Kidney epithelial cell (primary cell): ENCODE measurements around the gene SNX25. TPM values are rescaled to one million over a fixed set of nuclear protein-coding genes. Genes with fewer than 3 reads are reported as not detected.
"Not testable (repeated sequence)": the region's sequence is repeated elsewhere in the genome, so short reads cannot be mapped to it uniquely, and the experiment has no call there.

Experiments
- DNase-seq: peaks from one replicate; pipeline ENCODE4 v3.0.0-alpha.2; 2010; ENCODE audit warnings: low read depth
- H3K27me3 ChIP-seq: 2 replicates; pipeline ENCODE4 v1.6.0; 2011; ENCODE audit warnings: low read length; ENCODE audit not compliant: control insufficient read depth, insufficient read depth
- H3K36me3 ChIP-seq: 2 replicates; pipeline ENCODE4 v1.5.1; 2011; ENCODE audit warnings: low read length; ENCODE audit not compliant: control insufficient read depth, insufficient read depth
- H3K4me3 ChIP-seq: 2 replicates; pipeline ENCODE4 v1.5.1; 2011; ENCODE audit warnings: low read depth, mild to moderate bottlenecking, control low read depth, low read length
- CTCF ChIP-seq: IDR thresholded peaks from 2 replicates; pipeline ENCODE4 v1.5.1; 2011; ENCODE audit warnings: mild to moderate bottlenecking, moderate library complexity, low read length, control low read depth, inconsistent platforms; ENCODE audit not compliant: insufficient read depth, poor library complexity, severe bottlenecking
- total RNA-seq: library from RNA; depleted of rRNA; stranded (reverse); fragments of >200 nt; gene quantifications from 2 replicates; pipeline ENCODE4 v1.2.3, GENCODE V29; 2015

SNX25 gene
- total RNA-seq, 1 donor from 2014 or later = 15.5 TPM

- DNase-seq = no peak
- TF ChIP-seq CTCF = no peak
- H3K27me3 ChIP-seq = no peaks in the 10 kb centered on the region
- H3K4me3 ChIP-seq = no peak overlapping the region
- H3K36me3 ChIP-seq = no peaks in the 10 kb centered on the region
Observed at GRCh38 chr4:185194924-185195888, 14.2 kb upstream of the SNX25 start.

- Histone ChIP-seq H3K4me3 (no peak overlapping the region), H3K36me3 (no peaks in the 10 kb centered on the region), H3K27me3 (no peaks in the 10 kb centered on the region)
- DNase-seq = no peak
- no peak for TF ChIP-seq CTCF
Observed at GRCh38 chr4:185196437-185196836, 13.0 kb upstream of the SNX25 start.

DNA sequence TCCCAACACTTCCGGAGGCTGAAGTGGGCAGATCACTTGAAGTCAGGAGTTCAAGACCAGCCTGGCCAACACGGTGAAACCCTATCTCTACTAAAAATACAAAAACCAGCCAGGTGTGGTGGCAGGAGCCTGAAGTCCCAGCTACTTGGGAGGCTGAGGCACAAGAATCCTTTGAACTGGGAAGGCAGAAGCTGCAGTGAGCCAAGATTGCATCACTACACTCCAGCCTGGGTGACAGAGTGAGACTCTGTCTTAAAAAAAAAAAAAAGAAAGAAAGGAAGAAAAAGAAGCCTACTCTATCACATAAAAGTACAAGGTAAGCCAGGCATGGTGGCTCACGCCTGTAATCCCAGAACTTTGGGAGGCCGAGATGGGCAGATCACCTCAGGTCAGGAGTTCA is 11.2 kb upstream of the SNX25 start:
- not testable (repeated sequence) for H3K27me3 ChIP-seq, H3K36me3 ChIP-seq, H3K4me3 ChIP-seq, DNase-seq

DNA sequence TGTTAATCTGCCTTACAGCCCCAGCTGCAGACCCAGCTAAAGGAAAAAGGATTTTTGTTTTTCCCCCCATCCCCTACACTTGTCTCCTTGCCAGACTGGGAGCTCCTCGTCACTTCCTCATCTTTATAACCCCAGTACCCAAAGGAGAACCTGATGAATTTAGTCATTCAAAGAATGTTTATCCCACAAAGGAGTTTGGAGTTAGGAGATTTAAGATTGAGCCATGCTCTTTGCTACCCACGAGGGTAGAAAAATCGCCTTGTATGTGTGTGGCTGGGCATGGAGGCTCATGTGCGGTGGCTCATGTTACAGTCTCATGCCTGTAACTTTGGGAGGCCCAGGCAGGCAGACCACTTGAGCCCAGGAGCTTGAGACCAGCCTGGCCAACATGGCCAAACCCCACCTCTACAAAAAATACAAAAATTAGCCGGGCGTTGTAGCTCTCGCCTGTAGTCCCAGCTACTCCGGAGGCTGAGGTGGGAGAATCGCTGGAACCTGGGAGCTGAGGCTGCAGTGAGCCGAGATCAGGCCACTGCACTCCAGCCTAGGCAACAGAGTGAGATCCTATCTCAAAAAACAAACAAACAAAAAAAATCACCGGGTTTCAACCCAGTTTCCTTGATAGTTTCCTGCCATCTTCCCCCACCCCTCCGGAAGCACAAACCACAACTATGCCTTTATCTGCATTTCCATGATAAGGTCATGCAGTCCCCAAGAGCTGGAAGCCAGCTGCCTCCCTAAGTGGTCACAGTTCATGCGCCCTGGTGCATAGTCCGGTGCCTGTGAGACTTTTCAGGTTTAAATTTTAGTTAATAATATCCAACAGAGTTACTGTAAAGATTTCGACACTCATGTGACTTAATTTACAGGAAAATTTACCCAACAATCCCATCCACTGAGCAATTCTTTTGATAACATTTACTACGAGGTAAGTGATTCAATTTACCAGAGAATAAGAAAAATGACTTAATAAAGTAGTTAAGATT is 7.1 kb upstream of the SNX25 start:
- no peak for TF ChIP-seq CTCF
- no peaks in the 10 kb centered on the region for H3K36me3 ChIP-seq
- no peak for DNase-seq
- H3K4me3 ChIP-seq = no peak overlapping the region
- no peaks in the 10 kb centered on the region for H3K27me3 ChIP-seq

GRCh38 chr4:185202984-185203485 is 6.4 kb upstream of the SNX25 start:
- TF ChIP-seq CTCF = no peak
- DNase-seq = no peak
- peak overlapping the region; percentile 59 for H3K4me3 ChIP-seq
- H3K36me3 ChIP-seq = no peaks in the 10 kb centered on the region
- no peaks in the 10 kb centered on the region for H3K27me3 ChIP-seq
